Activated CD4-positive, alpha-beta T cell treated with anti-CD3 and anti-CD28 coated beads for 4 hours (primary cell): ENCODE measurements around the gene EMP3.

Experiments used
- DNase-seq, 2 donors: peaks; one replicate each; pipeline ENCODE4 v3.0.0-alpha.2; 2020

The EMP3 gene

GRCh38 chr19:48318286-48318987 lies 6.9 kb upstream of the EMP3 start:
- no peak for DNase-seq

DNA sequence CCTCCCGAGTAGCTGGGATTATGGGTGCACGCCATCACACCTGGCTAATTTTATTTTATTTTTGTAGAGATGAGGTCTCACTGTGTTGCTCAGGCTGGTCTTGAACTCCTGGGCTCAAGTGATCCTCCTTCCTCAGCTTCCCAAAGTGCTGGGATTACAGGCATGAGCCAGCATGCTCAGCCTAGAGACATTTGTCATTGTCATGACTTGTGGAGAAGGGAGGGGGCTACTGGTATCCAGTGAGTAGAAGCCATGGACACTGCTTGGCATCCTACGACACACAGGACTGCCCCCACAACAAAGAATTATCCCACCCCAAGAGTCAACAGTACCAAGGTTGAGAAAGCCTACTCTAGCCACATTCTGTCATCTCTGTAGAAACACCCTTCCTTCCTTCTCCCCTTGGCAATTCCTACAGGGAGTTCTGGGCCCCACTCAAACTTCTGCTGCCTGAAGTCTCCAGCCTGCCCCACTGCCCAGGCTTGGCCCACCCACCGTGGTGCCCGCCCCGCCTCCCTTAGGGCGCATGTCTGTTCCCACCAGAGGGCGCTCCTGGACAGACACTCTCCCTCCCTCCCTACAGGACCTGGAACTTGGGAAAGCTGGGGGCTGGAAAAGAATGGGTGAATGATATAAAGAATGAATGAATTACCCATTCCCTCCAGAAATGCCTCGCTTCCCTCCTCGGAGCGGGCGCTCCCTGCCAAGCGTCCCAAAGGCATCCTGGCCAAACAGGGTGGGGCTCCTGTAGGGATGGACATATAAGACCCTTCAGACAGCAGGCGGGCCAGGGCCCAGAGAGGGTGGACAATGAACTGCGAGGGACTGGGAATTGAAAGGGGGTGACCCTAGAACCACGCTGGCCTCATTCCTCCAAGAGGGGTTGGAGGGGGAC lies 5.5 kb upstream of the EMP3 start:
- DNase-seq, result peak; percentile 73 to 83

- peak; percentile 97 for DNase-seq
Observed at GRCh38 chr19:48321372-48321621, 4.1 kb upstream of the EMP3 start.

GRCh38 chr19:48321622-48322591 lies 3.4 kb upstream of the EMP3 start:
- peak; percentile 99 for DNase-seq

DNA sequence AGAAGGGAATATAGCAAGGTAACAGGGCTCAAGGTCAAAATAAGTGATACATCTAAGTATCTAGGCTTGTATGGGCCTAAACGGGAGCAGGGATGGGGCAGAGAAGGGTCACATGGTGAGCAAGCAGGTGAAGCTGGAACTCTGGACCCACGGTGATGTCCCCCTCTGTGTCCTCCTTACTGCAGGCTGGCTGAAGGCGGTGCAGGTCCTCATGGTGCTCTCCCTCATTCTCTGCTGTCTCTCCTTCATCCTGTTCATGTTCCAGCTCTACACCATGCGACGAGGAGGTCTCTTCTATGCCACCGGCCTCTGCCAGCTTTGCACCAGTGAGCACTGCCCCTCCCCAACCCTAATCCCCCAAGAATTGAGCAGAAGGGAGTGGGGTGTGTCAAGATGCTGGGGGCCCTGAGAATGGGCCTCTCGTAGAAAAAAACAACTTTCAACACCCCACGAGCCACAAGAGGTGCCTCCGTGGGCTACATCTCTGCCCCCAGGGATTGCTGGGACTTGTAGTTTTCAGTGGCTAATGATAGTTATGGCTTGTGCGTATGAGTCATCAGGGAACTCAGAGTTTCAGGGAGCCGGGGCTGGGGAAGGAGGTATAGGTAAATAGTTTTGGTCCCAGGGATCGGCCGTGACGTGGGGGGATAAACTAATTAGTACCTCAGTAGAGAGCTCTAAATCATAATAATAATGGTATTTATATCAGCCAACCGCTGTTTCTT lies 4.0 kb downstream of the EMP3 start:
- DNase-seq, result peak; percentile 40 to 50

DNA sequence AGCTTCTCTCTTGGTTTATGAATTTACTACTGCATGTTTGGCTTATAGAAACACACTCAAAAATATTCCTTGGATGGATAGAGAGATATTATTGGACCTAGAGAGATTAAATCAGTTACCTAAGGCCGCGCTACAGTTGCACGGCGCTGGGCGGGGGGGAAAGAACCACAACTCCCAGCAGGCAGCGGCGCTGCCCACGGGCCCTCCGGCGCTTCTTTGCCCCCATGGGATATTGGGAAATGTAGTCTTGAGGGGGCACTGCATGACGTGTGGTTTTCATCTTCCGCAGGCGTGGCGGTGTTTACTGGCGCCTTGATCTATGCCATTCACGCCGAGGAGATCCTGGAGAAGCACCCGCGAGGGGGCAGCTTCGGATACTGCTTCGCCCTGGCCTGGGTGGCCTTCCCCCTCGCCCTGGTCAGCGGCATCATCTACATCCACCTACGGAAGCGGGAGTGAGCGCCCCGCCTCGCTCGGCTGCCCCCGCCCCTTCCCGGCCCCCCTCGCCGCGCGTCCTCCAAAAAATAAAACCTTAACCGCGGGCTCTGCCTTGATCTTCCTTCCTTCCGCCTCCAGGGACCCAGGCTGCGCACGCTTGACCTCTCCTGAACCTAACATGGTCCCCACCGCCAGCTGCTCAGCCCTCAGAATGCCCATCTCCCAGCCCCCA lies 4.8 kb downstream of the EMP3 start:
- peak; percentile 72 to 79 for DNase-seq

DNA sequence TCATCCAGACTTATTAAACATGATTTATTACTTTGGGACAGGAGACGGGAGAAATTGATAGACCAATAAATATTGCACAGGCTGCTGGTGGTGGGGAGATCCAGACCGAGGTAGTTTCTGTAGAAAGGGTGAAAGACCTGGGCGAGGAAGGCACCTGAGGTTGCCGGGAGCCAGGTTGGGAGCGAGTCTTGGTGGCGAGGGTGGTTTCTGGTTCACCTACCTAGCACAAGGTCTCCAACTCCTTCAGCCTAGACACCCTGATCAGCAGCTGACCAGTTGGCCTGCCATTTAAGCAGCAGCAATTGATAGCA lies 7.0 kb downstream of the EMP3 start:
- no peak for DNase-seq

DNA sequence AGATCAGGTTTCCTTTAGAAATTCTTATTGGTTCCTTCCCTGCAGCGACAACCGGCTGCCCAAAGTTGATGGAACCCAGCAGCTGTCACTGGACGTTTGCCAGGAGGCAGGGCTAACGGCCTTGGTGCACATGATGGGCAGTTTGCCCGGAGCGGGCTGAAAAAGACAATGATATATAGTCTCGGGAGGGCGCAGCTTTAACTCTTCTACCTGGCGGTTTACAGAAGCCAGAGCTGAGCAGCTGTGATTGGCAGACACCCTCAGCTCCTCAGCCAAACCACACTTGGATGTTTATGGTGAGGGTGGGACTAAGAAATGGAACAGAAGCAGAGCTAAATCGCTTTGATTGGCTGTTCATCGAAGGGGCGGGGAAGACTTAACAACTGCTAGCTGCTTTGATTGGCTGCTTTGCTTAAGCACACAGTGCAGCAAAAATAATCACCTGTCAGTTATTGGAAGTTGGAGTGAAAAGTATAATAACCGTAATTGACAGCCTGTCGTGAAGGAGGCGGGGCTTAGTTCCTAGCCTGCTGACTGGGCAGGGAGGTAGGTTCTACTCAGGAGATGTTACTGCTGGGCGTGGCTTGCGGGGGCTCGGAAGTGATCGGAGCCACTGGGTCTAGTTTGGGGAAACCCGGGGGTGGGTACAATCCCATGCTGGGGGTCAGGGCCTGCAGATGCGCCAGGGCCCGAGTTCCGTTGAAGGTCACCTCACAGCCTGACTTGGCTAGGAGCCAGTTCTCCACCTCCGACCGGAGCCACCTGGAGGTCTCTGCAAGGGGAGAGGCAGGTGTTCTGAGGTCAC lies 7.5 kb downstream of the EMP3 start:
- peak; percentile 95 to 96 for DNase-seq

- peak; percentile 92 to 93 for DNase-seq
Observed at GRCh38 chr19:48333467-48334384, 8.4 kb downstream of the EMP3 start.

GRCh38 chr19:48338253-48338755 lies 13.0 kb downstream of the EMP3 start:
- DNase-seq, result no peak

GRCh38 chr19:48338802-48339503 lies 13.6 kb downstream of the EMP3 start:
- DNase-seq, result no peak

DNA sequence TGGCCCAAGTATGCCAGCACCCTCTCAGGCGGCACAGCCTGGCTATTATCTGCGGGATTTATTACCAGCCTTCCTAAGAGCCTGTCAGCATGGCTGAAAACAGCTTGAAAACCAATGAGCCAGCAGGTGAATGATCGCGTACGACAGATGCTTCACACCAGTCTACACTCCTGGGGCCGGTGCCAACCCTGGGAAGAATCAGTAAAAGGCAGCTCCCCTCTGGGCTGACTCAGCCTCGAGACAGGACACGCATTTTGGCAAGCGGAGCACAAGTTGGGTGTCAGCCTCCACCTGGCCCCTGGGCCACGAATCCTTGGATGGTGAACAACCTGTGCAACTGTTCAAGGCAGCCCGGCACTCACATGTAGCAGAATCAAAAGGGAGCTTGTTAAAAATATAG lies 15.6 kb downstream of the EMP3 start:
- no peak for DNase-seq

GRCh38 chr19:48341515-48342413 lies 16.4 kb downstream of the EMP3 start:
- DNase-seq, result no peak

GRCh38 chr19:48342414-48342738 lies 17.0 kb downstream of the EMP3 start:
- DNase-seq, result no peak

DNA sequence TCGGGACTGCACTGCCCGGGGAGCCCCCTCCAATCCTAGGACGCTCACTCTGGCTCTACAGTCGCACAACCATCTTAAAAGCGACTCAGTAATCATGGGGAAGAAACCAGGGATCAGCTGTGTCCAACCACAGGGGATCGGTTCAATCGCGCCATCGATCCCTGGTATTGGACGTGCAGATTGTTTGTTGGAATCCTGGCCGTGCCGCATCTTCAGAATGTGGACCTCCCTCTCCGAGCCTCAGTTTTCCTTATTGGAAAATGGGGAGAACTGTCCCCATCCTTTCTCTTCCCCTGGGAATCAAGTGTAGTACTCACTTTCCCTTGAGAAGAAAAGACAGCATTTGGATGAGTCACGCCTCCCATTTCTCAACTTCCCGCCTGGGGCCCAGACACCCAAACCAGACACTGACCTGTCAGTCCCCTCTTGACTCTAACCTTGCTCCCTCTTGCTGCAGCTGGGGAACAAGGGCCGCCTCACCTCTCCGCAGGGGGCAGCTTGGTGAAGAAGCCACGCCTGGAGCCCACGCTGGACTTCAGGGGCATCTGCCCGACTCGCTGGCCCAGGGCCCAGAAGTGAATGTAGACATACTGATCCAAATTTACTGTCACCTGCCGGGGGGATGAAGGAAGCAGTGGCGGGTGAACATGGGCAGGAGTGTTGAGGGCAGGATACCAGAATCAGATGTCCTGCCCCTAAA lies 17.6 kb downstream of the EMP3 start:
- DNase-seq, result no peak

DNA sequence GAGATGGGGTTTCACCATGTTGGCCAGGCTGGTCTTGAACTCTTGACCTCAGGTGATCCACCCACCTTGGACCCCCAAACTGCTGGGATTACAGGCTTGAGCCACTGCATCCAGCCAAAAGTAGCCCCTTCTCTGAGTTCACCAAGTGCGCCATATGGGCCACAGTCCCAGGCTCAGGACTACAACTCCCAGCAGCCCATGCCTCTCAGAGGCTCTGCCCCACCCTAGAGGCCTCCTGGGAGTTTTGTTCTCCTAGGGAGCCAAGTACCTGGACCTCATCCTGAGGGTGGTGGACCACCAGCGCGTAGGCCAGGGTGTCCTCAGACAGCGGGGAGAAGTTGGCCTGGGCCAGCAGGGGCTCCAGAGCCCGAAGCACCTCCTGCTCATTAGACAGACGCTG lies 19.5 kb downstream of the EMP3 start:
- no peak for DNase-seq

GRCh38 chr19:48346191-48346590 lies 20.8 kb downstream of the EMP3 start:
- DNase-seq, result no peak

GRCh38 chr19:48348045-48348444 lies 22.7 kb downstream of the EMP3 start:
- DNase-seq, result no peak
